ENCODE measurements around the gene ANKIB1. TPM values are rescaled to one million over a fixed set of nuclear protein-coding genes. Genes with fewer than 3 reads are reported as not detected.

Gene ANKIB1
- total and polyA plus RNA-seq, 2 experiments from 2014 or later = 6.3 to 17.2 TPM

GRCh38 chr7:92268921-92269320, 23.1 kb downstream of the ANKIB1 start:
- Histone ChIP-seq H3K4me3 (no peak overlapping the region), H3K36me3 (no peaks in the 10 kb centered on the region), H3K27ac (no peak overlapping the region), H3K4me1 (ENCODE audit: low read depth) (no peaks in the 10 kb centered on the region), H3K27me3 (no peaks in the 10 kb centered on the region), H3K9me3 (ENCODE audit: low read depth) (no peaks in the 10 kb centered on the region)
- no peak for TF ChIP-seq CTCF (IDR thresholded peaks at IDR 0.05; ENCODE audit: low read depth, low read length)
- no peak for DNase-seq (ENCODE audit: low read depth in 1 of 2, low spot score in 1 of 2)

- Histone ChIP-seq H3K4me3 (no peak overlapping the region), H3K9me3 (ENCODE audit: low read depth) (no peaks in the 10 kb centered on the region), H3K36me3 (no peaks in the 10 kb centered on the region), H3K27me3 (no peaks in the 10 kb centered on the region), H3K4me1 (ENCODE audit: low read depth) (no peaks in the 10 kb centered on the region), H3K27ac (no peak overlapping the region)
- TF ChIP-seq CTCF (IDR thresholded peaks at IDR 0.05; ENCODE audit: low read depth, low read length) = no peak
- no peak for DNase-seq (ENCODE audit: low read depth in 1 of 2, low spot score in 1 of 2)
Measured at GRCh38 chr7:92275327-92275726, 29.6 kb downstream of the ANKIB1 start.

- no peak for DNase-seq (ENCODE audit: low read depth in 1 of 2, low spot score in 1 of 2)
- no peak for TF ChIP-seq CTCF (IDR thresholded peaks at IDR 0.05; ENCODE audit: low read depth, low read length)
- H3K9me3 ChIP-seq (ENCODE audit: low read depth) = no peaks in the 10 kb centered on the region
Measured at GRCh38 chr7:92276460-92276864, 30.7 kb downstream of the ANKIB1 start.

GRCh38 chr7:92279396-92280031, 33.7 kb downstream of the ANKIB1 start:
- Histone ChIP-seq H3K27ac (no peak overlapping the region), H3K4me3 (no peak overlapping the region), H3K4me1 (ENCODE audit: low read depth) (no peaks in the 10 kb centered on the region), H3K27me3 (no peaks in the 10 kb centered on the region), H3K9me3 (ENCODE audit: low read depth) (no peaks in the 10 kb centered on the region), H3K36me3 (no peaks in the 10 kb centered on the region)
- no peak for TF ChIP-seq CTCF (IDR thresholded peaks at IDR 0.05; ENCODE audit: low read depth, low read length)
- DNase-seq (ENCODE audit: low read depth in 1 of 2, low spot score in 1 of 2) = no peak

More at GRCh38 chr7:92276460-92276864, 30.7 kb downstream of the ANKIB1 start:
- no peaks in the 10 kb centered on the region for H3K36me3 ChIP-seq
- H3K27ac ChIP-seq = no peak overlapping the region
- H3K4me1 ChIP-seq (ENCODE audit: low read depth) = no peaks in the 10 kb centered on the region
- H3K4me3 ChIP-seq = no peak overlapping the region
- H3K27me3 ChIP-seq = no peaks in the 10 kb centered on the region

- no peak for TF ChIP-seq CTCF (IDR thresholded peaks at IDR 0.05; ENCODE audit: low read depth, low read length)
- no peak for DNase-seq (ENCODE audit: low read depth in 1 of 2, low spot score in 1 of 2)
- no peaks in the 10 kb centered on the region for H3K9me3 ChIP-seq (ENCODE audit: low read depth)
Measured at GRCh38 chr7:92281031-92281430, 35.3 kb downstream of the ANKIB1 start.

More at GRCh38 chr7:92281031-92281430, 35.3 kb downstream of the ANKIB1 start:
- H3K36me3 ChIP-seq = no peaks in the 10 kb centered on the region
- H3K4me1 ChIP-seq (ENCODE audit: low read depth) = no peaks in the 10 kb centered on the region
- no peak overlapping the region for H3K27ac ChIP-seq
- no peaks in the 10 kb centered on the region for H3K27me3 ChIP-seq
- H3K4me3 ChIP-seq = no peak overlapping the region
